Renal cortex interstitium (tissue), 11 donors: Measurements from ENCODE around the gene TMEM132D. TPM values are rescaled to one million over a fixed set of nuclear protein-coding genes. Genes with fewer than 3 reads are reported as not detected.

ENCODE experiments used
- DNase-seq, 11 donors: peaks; one replicate each; pipeline ENCODE4 v3.0.0-alpha.2; 2013; ENCODE audit warnings: low read depth in 9 of 11, low spot score in 4 of 11; ENCODE audit errors: extremely low read depth in 1 of 11
- polyA plus RNA-seq, 3 donors: library from polyadenylated mRNA; unstranded; fragments of 120-200 nt; gene quantifications; one replicate each; pipeline ENCODE4 v1.2.1, GENCODE V29; 2013; ENCODE audit not compliant: insufficient read length in 3 of 3

The TMEM132D gene
- polyA plus RNA-seq, 3 donors, result 1.7 to 2.1 (median 1.8) TPM

- DNase-seq, result no peak
Measured at GRCh38 chr12:129772501-129773493, 131.0 kb downstream of the TMEM132D start.

- DNase-seq, result no peak
Measured at GRCh38 chr12:129771238-129771637, 132.6 kb downstream of the TMEM132D start.

GRCh38 chr12:129765719-129766118, 138.1 kb downstream of the TMEM132D start:
- no peak for DNase-seq

- peak in 4 of 11 donors; percentile 6 to 34 (median 12) for DNase-seq
Measured at GRCh38 chr12:129762436-129762835, 141.4 kb downstream of the TMEM132D start.

GRCh38 chr12:129753586-129753985, 150.2 kb downstream of the TMEM132D start:
- DNase-seq, result no peak

- no peak for DNase-seq
Measured at GRCh38 chr12:129750421-129750820, 153.4 kb downstream of the TMEM132D start.

GRCh38 chr12:129746318-129746717, 157.5 kb downstream of the TMEM132D start:
- no peak for DNase-seq

GRCh38 chr12:129729170-129729569, 174.7 kb downstream of the TMEM132D start:
- DNase-seq, result no peak

GRCh38 chr12:129727100-129727499, 176.7 kb downstream of the TMEM132D start:
- no peak for DNase-seq

- DNase-seq, result no peak
Measured at GRCh38 chr12:129723260-129723659, 180.6 kb downstream of the TMEM132D start.

- no peak for DNase-seq
Measured at GRCh38 chr12:129720618-129721017, 183.2 kb downstream of the TMEM132D start.

- DNase-seq, result no peak
Measured at GRCh38 chr12:129719416-129719815, 184.4 kb downstream of the TMEM132D start.

GRCh38 chr12:129717438-129717837, 186.4 kb downstream of the TMEM132D start:
- no peak for DNase-seq

- DNase-seq, result no peak
Measured at GRCh38 chr12:129716825-129717224, 187.0 kb downstream of the TMEM132D start.

- no peak for DNase-seq
Measured at GRCh38 chr12:129706716-129707115, 197.1 kb downstream of the TMEM132D start.

GRCh38 chr12:129704232-129704830, 199.5 kb downstream of the TMEM132D start:
- no peak for DNase-seq

- no peak for DNase-seq
Measured at GRCh38 chr12:129701631-129702101, 202.2 kb downstream of the TMEM132D start.

GRCh38 chr12:129700036-129700435, 203.8 kb downstream of the TMEM132D start:
- DNase-seq, result no peak

GRCh38 chr12:129696926-129697325, 206.9 kb downstream of the TMEM132D start:
- no peak for DNase-seq

- DNase-seq, result no peak
Measured at GRCh38 chr12:129696405-129696804, 207.4 kb downstream of the TMEM132D start.
